ENCODE measurements around the gene PANK4.

PANK4 gene

DNA sequence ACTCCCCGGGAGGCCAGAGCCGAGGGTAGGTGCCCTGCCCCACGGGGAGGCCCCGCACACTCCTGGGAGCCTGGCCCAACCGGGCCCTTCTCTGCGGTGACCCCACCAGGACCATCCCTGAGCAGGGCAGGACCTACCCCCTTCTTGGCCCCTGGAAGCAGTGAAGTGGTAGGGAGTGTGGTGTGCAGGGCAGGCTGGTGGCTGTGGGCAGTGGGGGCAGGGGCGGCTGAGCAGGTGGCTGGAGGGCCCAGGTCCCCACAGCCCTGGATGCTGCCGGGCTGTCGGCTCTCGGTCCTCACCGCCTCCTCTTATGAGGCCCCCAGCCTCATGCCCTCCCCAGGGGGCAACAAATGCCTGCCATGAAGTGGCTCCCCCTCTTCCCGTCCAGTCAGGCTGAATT lies 30.9 kb downstream of the PANK4 start:
- no peak overlapping the region for H3K4me2 ChIP-seq (ENCODE audit: low read length)
- H3K27me3 ChIP-seq (ENCODE audit: insufficient read depth, low read length, poor library complexity) = no peaks in the 10 kb centered on the region
- no peak overlapping the region for H3K4me3 ChIP-seq (ENCODE audit: low read length)
- no peak overlapping the region for H3K27ac ChIP-seq (ENCODE audit: low read depth, low read length)
- no peak overlapping the region for H3K4ac ChIP-seq (ENCODE audit: low read depth, low read length)
- H3K56ac ChIP-seq (ENCODE audit: low read length) = no peak overlapping the region
- no peak for DNase-seq
- no peak overlapping the region for H2AK5ac ChIP-seq (ENCODE audit: low read length)
- H3K79me1 ChIP-seq (ENCODE audit: low read length) = no peaks in the 10 kb centered on the region
- no peak overlapping the region for H3K9ac ChIP-seq (ENCODE audit: low read length)
- no peaks in the 10 kb centered on the region for H3K36me3 ChIP-seq (ENCODE audit: control insufficient read depth, insufficient read depth, low read length)
- H3K79me2 ChIP-seq (ENCODE audit: control insufficient read depth, insufficient read depth, low read length) = no peaks in the 10 kb centered on the region
- H4K8ac ChIP-seq (ENCODE audit: low read depth, low read length) = no peak overlapping the region
- no peak overlapping the region for H4K5ac ChIP-seq (ENCODE audit: low read length)
- no CpG with 5 or more reads among the region's 12 CpGs for WGBS (ENCODE audit: extremely low coverage, insufficient coverage, low lambda C conversion rate)
- H2BK5ac ChIP-seq (ENCODE audit: low read length) = no peak overlapping the region
- no peak overlapping the region for H2BK120ac ChIP-seq (ENCODE audit: low read depth, low read length)
- no peak overlapping the region for H3K23ac ChIP-seq (ENCODE audit: low read length)
- no peak overlapping the region for H3K18ac ChIP-seq (ENCODE audit: low read length)
- no peaks in the 10 kb centered on the region for H3K4me1 ChIP-seq (ENCODE audit: control insufficient read depth, low read depth, low read length)
- no peak overlapping the region for H2BK15ac ChIP-seq (replicated peaks; ENCODE audit: low read depth)

DNA sequence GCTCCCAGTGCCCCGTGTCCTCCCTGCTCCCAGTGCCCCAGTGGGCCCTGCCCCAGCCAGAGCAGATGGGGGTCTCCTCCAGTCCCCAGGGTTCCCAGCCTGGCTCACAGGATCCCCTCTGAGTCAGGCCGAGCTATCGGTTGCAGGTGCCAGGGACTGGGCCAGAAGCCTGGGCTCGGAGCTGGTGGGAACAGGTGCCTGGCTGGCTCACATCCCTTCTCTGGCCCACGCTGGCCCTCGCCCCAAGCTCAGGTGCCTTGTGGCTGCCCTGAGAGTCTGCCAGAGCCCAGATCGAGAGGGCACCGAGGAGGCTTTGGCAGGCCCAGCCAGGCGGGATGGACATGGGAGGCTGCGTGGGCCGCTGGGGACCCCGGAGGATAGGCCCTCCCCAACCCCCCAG lies 31.4 kb downstream of the PANK4 start:
- Histone ChIP-seq H3K23ac (ENCODE audit: low read length) (no peak overlapping the region), H3K9ac (ENCODE audit: low read length) (no peak overlapping the region), H3K4ac (ENCODE audit: low read depth, low read length) (no peak overlapping the region), H4K5ac (ENCODE audit: low read length) (no peak overlapping the region), H2AK5ac (ENCODE audit: low read length) (no peak overlapping the region), H2BK15ac (replicated peaks; ENCODE audit: low read depth) (no peak overlapping the region), H4K8ac (ENCODE audit: low read depth, low read length) (no peak overlapping the region), H3K4me1 (ENCODE audit: control insufficient read depth, low read depth, low read length) (no peaks in the 10 kb centered on the region), H3K36me3 (ENCODE audit: control insufficient read depth, insufficient read depth, low read length) (no peaks in the 10 kb centered on the region), H3K27me3 (ENCODE audit: insufficient read depth, low read length, poor library complexity) (no peaks in the 10 kb centered on the region), H2BK5ac (ENCODE audit: low read length) (no peak overlapping the region), H3K79me2 (ENCODE audit: control insufficient read depth, insufficient read depth, low read length) (no peaks in the 10 kb centered on the region), H3K56ac (ENCODE audit: low read length) (no peak overlapping the region), H3K18ac (ENCODE audit: low read length) (no peak overlapping the region), H3K79me1 (ENCODE audit: low read length) (no peaks in the 10 kb centered on the region), H3K4me2 (ENCODE audit: low read length) (no peak overlapping the region), H3K27ac (ENCODE audit: low read depth, low read length) (no peak overlapping the region), H3K4me3 (ENCODE audit: low read length) (no peak overlapping the region), H2BK120ac (ENCODE audit: low read depth, low read length) (no peak overlapping the region)
- WGBS (ENCODE audit: extremely low coverage, insufficient coverage, low lambda C conversion rate) = no CpG with 5 or more reads among the region's 12 CpGs
- DNase-seq = no peak

DNA sequence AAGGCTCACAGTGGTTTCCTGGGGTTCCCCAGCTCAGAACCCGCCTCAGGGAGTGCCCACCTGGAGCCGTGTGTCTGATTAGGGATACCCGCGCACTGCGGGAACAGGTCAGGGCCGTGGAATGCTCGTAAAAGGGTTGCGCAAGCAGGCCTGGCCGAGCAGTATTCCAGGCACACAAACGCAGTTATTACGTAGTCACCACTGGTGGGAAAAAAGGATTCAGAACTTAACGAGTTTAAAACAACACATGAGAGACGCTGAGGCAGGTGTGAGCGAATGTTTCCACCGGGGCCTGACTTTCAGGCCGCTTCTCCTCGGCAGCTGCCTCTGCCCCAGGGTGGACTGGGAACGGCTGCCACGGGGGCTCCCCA lies 32.1 kb downstream of the PANK4 start:
- no peaks in the 10 kb centered on the region for H3K27me3 ChIP-seq (ENCODE audit: insufficient read depth, low read length, poor library complexity)
- H2AK5ac ChIP-seq (ENCODE audit: low read length) = no peak overlapping the region
- H3K23ac ChIP-seq (ENCODE audit: low read length) = no peak overlapping the region
- H3K56ac ChIP-seq (ENCODE audit: low read length) = no peak overlapping the region
- H2BK15ac ChIP-seq (replicated peaks; ENCODE audit: low read depth) = no peak overlapping the region
- no peak for DNase-seq
- H3K27ac ChIP-seq (ENCODE audit: low read depth, low read length) = no peak overlapping the region
- H2BK5ac ChIP-seq (ENCODE audit: low read length) = no peak overlapping the region
- H3K18ac ChIP-seq (ENCODE audit: low read length) = no peak overlapping the region
- no CpG with 5 or more reads among the region's 19 CpGs for WGBS (ENCODE audit: extremely low coverage, insufficient coverage, low lambda C conversion rate)
- no peak overlapping the region for H3K4ac ChIP-seq (ENCODE audit: low read depth, low read length)
- H3K36me3 ChIP-seq (ENCODE audit: control insufficient read depth, insufficient read depth, low read length) = no peaks in the 10 kb centered on the region
- no peak overlapping the region for H4K8ac ChIP-seq (ENCODE audit: low read depth, low read length)
- H3K4me2 ChIP-seq (ENCODE audit: low read length) = no peak overlapping the region
- no peak overlapping the region for H3K9ac ChIP-seq (ENCODE audit: low read length)
- no peaks in the 10 kb centered on the region for H3K79me1 ChIP-seq (ENCODE audit: low read length)
- H3K79me2 ChIP-seq (ENCODE audit: control insufficient read depth, insufficient read depth, low read length) = no peaks in the 10 kb centered on the region
- no peak overlapping the region for H2BK120ac ChIP-seq (ENCODE audit: low read depth, low read length)
- H3K4me3 ChIP-seq (ENCODE audit: low read length) = no peak overlapping the region
- H3K4me1 ChIP-seq (ENCODE audit: control insufficient read depth, low read depth, low read length) = no peaks in the 10 kb centered on the region
- H4K5ac ChIP-seq (ENCODE audit: low read length) = no peak overlapping the region

DNA sequence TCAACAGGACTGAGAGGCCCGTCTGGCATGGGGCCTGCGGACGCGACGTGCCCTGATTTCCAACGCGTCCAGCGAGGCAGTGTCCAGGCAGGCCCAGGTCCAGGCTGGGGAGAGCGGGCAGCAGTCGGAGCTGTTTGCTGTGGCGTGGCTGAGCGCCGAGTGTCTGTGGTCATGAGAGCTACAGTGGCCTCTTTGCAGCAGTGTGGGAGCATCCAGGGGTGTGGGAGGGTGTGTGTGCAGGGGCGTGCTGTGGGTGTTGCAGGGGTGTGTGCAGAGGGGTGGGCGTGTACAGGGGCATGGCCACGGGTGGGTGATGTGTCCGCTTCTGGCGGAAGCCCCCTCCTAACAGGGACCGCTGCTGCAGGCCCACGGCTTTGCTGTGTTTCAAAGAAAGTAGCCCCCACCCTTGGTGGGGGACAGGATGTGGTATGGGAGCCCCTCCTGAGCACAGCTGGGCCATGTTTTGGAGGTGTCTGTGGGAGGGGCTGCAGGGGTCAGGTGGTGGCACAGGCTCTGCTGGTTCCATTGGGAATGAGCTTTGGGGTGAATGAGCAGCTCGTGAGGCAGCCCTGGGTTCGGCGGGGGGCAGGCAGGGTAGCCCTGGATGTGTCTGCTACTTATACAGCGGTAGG lies 32.6 kb downstream of the PANK4 start:
- Histone ChIP-seq H3K79me2 (ENCODE audit: control insufficient read depth, insufficient read depth, low read length) (no peaks in the 10 kb centered on the region), H3K4ac (ENCODE audit: low read depth, low read length) (no peak overlapping the region), H3K23ac (ENCODE audit: low read length) (no peak overlapping the region), H2AK5ac (ENCODE audit: low read length) (no peak overlapping the region), H2BK5ac (ENCODE audit: low read length) (no peak overlapping the region), H2BK120ac (ENCODE audit: low read depth, low read length) (no peak overlapping the region), H3K27ac (ENCODE audit: low read depth, low read length) (no peak overlapping the region), H3K56ac (ENCODE audit: low read length) (no peak overlapping the region), H2BK15ac (replicated peaks; ENCODE audit: low read depth) (no peak overlapping the region), H3K9ac (ENCODE audit: low read length) (no peak overlapping the region), H3K36me3 (ENCODE audit: control insufficient read depth, insufficient read depth, low read length) (no peaks in the 10 kb centered on the region), H3K4me1 (ENCODE audit: control insufficient read depth, low read depth, low read length) (no peaks in the 10 kb centered on the region), H3K27me3 (ENCODE audit: insufficient read depth, low read length, poor library complexity) (no peaks in the 10 kb centered on the region), H3K4me2 (ENCODE audit: low read length) (no peak overlapping the region), H3K79me1 (ENCODE audit: low read length) (no peaks in the 10 kb centered on the region), H4K8ac (ENCODE audit: low read depth, low read length) (no peak overlapping the region), H3K4me3 (ENCODE audit: low read length) (no peak overlapping the region), H4K5ac (ENCODE audit: low read length) (no peak overlapping the region), H3K18ac (ENCODE audit: low read length) (no peak overlapping the region)
- DNase-seq = no peak
- no CpG with 5 or more reads among the region's 24 CpGs for WGBS (ENCODE audit: extremely low coverage, insufficient coverage, low lambda C conversion rate)

DNA sequence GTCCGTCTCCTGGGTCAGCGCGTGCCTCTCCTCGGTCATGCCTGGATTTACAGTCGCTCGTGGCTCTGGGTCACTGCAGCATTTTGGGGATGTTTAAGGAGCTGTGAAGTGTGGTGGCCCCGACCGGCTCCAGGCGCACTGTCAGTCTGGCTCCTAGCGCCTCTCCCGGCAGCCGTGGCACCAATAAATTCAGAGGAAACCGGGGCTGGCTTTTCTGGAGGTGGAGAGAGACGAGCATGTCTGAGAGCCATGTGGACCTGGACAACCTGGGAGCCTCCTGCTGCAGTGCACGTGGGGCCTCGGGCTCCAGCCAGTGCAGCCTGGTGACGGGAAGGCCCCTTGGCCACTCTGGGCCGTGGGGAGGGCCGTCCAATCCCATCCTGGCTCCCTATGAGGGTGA lies 33.2 kb downstream of the PANK4 start:
- H4K8ac ChIP-seq (ENCODE audit: low read depth, low read length) = no peak overlapping the region
- no peak overlapping the region for H3K4me3 ChIP-seq (ENCODE audit: low read length)
- H3K79me1 ChIP-seq (ENCODE audit: low read length) = no peaks in the 10 kb centered on the region
- no peaks in the 10 kb centered on the region for H3K27me3 ChIP-seq (ENCODE audit: insufficient read depth, low read length, poor library complexity)
- no peak overlapping the region for H3K18ac ChIP-seq (ENCODE audit: low read length)
- H3K79me2 ChIP-seq (ENCODE audit: control insufficient read depth, insufficient read depth, low read length) = no peaks in the 10 kb centered on the region
- H3K56ac ChIP-seq (ENCODE audit: low read length) = no peak overlapping the region
- H2BK120ac ChIP-seq (ENCODE audit: low read depth, low read length) = no peak overlapping the region
- no peak overlapping the region for H3K4ac ChIP-seq (ENCODE audit: low read depth, low read length)
- no CpG with 5 or more reads among the region's 19 CpGs for WGBS (ENCODE audit: extremely low coverage, insufficient coverage, low lambda C conversion rate)
- no peak overlapping the region for H3K9ac ChIP-seq (ENCODE audit: low read length)
- H2BK15ac ChIP-seq (replicated peaks; ENCODE audit: low read depth) = no peak overlapping the region
- DNase-seq = no peak
- no peak overlapping the region for H3K23ac ChIP-seq (ENCODE audit: low read length)
- H4K5ac ChIP-seq (ENCODE audit: low read length) = no peak overlapping the region
- no peaks in the 10 kb centered on the region for H3K4me1 ChIP-seq (ENCODE audit: control insufficient read depth, low read depth, low read length)
- H3K27ac ChIP-seq (ENCODE audit: low read depth, low read length) = no peak overlapping the region
- no peaks in the 10 kb centered on the region for H3K36me3 ChIP-seq (ENCODE audit: control insufficient read depth, insufficient read depth, low read length)
- no peak overlapping the region for H2BK5ac ChIP-seq (ENCODE audit: low read length)
- no peak overlapping the region for H2AK5ac ChIP-seq (ENCODE audit: low read length)
- H3K4me2 ChIP-seq (ENCODE audit: low read length) = no peak overlapping the region

DNA sequence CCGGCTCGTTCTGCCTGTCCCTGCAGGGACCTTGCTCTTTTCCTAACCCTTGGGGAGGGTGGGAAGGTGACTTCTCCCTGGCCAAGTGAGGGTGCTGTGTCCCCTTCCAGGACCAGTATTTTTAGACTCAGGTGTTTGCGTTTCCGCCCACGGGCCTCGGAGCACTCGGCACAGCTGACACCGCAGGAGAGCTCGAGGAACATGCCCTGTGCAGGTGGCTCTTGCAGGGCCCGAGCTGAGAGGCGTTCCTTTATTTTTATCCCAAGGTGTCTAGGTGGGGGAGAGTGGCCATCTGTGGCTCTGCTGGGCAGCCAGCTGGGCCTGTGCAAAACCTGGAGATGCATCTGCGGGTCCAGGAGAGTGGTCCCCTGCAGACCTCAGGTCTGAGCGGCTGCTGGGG lies 34.3 kb downstream of the PANK4 start:
- no peak for DNase-seq
- Histone ChIP-seq H4K8ac (ENCODE audit: low read depth, low read length) (no peak overlapping the region), H3K27me3 (ENCODE audit: insufficient read depth, low read length, poor library complexity) (no peaks in the 10 kb centered on the region), H3K18ac (ENCODE audit: low read length) (no peak overlapping the region), H3K4me3 (ENCODE audit: low read length) (no peak overlapping the region), H3K27ac (ENCODE audit: low read depth, low read length) (no peak overlapping the region), H2BK5ac (ENCODE audit: low read length) (no peak overlapping the region), H3K4me1 (ENCODE audit: control insufficient read depth, low read depth, low read length) (no peaks in the 10 kb centered on the region), H2AK5ac (ENCODE audit: low read length) (no peak overlapping the region), H2BK15ac (replicated peaks; ENCODE audit: low read depth) (no peak overlapping the region), H4K5ac (ENCODE audit: low read length) (no peak overlapping the region), H2BK120ac (ENCODE audit: low read depth, low read length) (no peak overlapping the region), H3K56ac (ENCODE audit: low read length) (no peak overlapping the region), H3K4ac (ENCODE audit: low read depth, low read length) (no peak overlapping the region), H3K23ac (ENCODE audit: low read length) (no peak overlapping the region), H3K9ac (ENCODE audit: low read length) (no peak overlapping the region), H3K79me1 (ENCODE audit: low read length) (no peaks in the 10 kb centered on the region), H3K79me2 (ENCODE audit: control insufficient read depth, insufficient read depth, low read length) (no peaks in the 10 kb centered on the region), H3K36me3 (ENCODE audit: control insufficient read depth, insufficient read depth, low read length) (no peaks in the 10 kb centered on the region), H3K4me2 (ENCODE audit: low read length) (no peak overlapping the region)
- WGBS (ENCODE audit: extremely low coverage, insufficient coverage, low lambda C conversion rate) = no CpG with 5 or more reads among the region's 13 CpGs

Data from mesendoderm (in vitro differentiated cells).